GM19035 (cell line): ENCODE measurements around the gene GPR61.

Experiments used
- ATAC-seq: cut with Tn5 transposase; IDR thresholded peaks from one replicate; pipeline ENCODE4 v1.9.1; 2021; ENCODE audit not compliant: unreplicated experiment

Gene GPR61

DNA sequence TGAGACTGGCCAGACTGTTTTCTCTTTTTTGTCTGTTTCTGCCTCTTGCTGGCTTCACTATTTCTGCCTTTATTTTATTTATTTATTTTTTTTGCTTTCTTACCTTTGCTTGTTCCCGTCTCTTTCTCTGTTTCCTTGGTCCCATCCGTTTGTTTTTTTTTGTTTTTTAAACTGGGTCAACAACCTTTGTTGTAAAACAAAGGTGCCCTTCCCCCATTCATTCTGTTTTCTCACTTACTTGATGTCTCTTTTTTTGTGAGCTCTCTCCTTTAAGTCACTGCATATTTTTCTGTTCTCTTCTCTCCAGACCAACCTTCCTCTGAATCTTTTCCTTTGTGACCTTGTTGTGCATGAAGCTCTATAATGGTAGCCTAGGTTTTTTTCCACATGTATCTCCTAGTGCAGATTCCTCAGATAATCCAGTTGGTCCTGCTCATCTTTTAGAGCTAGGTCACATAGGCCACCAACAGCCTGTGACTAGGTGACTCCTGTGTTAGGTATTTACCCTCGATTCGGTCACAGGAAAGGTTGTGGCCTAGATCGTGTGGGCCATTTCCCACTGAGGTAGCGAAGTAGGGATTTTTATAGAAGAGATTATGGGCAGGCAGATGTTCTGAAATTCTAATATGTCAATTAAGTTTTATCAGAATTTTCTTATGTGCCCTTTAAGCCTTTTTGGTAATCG, 24.7 kb downstream of the GPR61 start:
- no peak for ATAC-seq

DNA sequence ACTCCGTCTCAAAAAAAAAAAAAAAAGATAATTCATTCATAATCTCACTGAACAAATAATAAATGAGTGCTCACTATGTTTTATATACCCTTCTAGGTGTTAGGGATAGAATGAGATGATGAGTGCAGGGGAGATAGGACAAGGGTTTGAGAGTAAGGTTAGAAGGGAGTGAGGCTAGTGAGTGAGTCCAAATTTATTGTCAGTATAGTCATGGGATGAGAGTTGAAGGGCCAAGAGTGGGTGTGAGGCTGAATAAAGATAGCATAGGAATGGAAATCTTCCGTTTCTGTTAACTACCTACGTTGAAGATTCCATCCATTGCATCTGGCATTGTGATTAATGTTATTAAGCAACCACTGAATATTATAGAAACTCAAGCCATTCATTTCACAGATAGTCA, 25.6 kb downstream of the GPR61 start:
- no peak for ATAC-seq

DNA sequence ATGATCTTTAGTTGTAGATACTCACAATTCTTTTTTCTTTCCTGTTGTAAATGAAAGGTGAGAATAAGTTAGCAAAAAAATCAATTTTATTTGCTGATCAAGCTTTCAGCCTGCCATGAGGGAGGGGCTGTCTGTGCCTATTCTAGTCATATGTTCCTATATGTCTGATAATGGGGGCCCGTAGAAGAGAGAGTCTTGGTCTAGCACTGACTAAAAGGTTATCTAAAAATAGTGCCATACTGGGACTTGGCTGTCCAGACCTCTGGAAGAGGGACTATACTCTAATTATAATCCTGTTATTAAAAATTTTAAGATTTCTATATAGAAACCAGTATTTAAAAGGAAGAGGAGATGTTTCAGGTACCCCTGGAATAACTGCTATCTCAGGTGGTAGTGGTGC, 27.3 kb downstream of the GPR61 start:
- ATAC-seq = no peak

DNA sequence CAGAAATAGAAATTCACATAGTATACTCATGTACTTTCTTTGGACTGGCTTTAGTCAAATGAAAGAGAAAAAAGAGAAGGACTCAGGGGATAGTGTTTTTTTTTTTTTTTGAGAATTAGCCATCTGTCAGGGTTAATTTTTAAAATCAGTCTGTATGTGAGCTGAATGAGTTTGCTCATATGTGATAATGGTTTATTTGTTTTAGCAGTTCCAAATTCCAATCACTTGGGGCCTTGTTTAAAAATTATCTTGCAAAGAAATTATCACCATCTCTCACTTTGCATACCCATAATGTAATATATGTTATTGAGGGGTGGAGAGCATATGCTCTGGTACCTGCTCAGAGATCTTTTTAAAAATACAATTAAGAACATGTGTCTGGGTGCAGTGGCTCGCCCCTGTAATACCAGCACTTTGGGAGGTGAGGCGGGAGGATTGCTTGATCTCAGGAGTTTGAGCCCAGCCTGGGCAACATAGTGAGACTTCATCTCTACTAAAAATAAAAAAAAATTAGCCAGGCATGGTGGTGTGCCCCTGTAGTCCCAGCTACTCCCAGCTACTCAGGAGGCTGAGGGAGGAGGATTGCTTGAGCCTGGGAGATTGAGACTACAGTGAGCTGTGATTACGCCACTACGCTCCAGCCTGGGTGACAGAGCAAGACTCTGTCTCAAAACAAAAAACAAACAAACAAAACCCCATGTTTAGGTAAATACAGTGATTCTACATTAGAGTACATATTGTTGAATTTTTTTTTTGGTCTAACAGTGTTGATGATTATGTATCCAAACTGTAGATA, 28.4 kb downstream of the GPR61 start:
- ATAC-seq = no peak

DNA sequence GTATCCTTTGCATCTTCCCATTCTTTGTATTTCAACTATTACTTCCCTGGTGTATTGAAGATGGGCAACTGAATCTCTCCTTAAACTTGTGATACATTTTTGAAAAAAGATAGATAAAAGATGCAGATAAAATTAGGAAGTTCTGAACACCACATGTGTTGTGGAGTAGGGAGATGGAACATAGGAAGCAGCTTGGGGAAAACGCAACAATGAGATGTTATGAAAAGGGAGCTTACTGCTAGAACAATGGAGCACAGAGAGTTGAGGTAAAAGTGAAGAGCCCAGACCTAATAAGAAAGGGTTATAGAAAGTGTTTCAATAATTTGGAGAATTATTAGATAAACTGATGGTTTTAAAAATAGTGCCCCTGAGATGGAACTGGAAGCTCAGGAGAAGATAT, 29.7 kb downstream of the GPR61 start:
- ATAC-seq = no peak

DNA sequence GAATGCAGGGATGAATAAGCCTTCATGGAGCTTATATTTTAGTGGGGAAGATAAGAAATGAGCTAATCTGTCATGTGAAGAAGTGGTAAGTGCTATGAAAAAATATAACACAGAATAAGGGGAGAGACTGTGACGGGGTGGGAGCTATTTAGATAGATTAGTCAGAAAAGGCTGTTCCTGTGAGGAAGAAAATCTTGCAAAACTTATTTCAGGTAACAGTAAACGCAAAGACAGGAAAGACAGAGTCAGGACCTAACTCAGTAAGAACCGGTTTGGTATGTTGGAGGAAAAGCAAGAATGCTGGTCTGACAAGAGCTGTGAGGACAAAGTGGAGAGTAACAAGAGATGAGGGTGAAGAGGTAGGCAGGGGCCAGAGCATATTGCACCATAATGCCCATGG, 30.7 kb downstream of the GPR61 start:
- ATAC-seq = no peak

DNA sequence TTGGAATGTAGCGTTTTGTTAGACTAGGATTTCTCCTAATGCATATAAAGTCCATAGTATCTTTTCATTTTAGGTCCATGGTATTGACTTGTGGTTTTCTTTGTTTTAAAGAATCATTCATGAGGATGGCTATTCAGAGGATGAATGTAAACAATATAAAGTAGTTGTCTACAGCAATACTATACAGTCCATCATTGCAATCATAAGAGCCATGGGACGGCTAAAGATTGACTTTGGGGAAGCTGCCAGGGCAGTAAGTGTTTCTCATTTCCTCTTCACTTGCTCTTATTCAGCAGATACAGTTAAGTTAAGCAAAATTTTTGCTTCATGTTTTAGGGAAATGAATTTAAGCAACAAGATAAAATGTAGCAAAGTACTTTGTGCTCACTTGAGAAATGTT, 34.1 kb downstream of the GPR61 start:
- no peak for ATAC-seq

DNA sequence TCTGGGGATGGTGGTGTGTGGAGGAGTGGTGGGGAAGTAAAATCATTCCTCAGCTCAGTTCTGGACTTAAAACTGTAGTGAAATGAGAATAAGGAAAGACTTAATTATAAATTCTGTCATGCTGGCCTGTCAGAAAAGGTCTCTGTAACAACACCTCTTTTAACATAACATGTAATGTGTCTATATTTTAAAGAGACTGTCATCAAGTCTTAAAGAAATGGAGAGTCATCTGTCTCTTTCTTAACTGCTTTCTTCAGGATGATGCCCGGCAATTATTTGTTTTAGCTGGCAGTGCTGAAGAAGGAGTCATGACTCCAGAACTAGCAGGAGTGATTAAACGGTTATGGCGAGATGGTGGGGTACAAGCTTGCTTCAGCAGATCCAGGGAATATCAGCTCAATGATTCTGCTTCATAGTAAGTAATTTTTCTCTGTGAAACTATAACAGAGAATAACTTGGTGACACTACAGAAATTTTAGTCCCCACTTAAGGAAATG, 39.3 kb downstream of the GPR61 start:
- no peak for ATAC-seq

DNA sequence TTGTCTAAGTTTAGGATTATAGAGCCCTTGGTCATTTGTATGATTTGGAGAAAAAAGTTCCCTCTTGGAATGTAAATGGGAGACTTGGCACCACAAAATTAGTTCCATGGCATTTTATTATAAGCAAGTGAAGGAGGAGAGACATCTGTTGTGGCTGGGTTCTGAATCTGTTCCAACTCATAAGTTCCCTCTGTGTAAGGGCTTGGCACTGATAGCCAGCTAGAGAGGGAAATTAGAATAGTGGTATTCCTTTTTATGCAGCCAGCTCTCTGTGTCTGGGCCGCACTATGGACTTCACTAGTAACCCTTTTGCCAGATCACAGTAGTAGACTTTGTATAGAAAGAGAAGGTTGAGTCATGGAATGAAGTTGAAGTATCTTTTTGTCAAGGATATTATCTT, 39.8 kb downstream of the GPR61 start:
- no peak for ATAC-seq

DNA sequence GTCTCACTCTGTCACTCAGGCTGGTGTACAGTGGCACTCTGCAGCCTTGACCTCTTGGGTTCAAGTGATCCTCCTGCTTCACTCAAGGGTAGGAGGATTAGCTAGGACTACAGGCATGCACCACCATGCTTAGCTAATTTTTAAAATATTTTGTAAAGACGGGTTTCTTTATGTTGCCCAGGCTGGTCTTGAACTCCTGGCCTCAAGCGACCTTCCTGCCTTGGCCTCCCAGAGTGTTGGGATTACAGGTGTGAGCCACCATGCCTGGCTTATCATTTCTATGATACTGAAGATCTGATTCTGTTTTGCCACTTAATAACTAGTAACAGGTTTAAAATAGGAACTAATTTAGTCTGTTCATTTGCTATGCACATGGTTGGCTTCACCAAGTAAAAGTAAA, 42.3 kb downstream of the GPR61 start:
- no peak for ATAC-seq

DNA sequence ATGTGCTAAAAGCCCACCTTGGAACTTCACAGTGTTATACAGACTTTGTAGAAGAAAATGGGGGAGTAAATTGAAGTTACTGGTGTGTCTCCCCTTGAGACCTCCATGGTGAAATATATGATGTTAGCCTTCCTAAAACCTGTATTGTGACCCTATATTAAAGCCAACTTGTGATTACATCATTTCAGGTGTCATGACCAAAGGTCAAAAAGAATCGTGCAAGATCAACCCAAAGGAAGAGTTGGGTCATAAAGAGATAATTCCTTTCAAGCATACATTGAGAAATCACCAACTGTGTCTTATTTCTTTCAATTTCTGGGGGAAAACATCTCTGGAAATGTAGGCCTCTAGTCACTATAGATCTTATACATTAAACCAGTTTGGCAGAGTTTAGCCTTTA, 45.1 kb downstream of the GPR61 start:
- ATAC-seq = no peak

DNA sequence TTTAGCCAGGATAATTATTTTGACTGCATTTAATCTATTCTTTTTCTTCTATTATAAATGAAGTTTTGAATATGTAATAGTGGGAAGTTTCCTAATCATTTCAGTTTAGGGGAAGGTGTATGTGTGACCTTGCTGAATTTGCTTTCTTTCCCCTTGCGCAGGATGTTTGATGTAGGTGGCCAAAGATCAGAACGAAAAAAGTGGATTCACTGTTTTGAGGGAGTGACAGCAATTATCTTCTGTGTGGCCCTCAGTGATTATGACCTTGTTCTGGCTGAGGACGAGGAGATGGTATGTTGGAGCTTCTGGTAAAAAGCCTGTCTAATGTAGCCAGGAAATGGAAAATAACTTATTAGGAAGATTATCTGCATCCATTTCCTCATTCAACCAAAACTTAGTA, 46.4 kb downstream of the GPR61 start:
- no peak for ATAC-seq

DNA sequence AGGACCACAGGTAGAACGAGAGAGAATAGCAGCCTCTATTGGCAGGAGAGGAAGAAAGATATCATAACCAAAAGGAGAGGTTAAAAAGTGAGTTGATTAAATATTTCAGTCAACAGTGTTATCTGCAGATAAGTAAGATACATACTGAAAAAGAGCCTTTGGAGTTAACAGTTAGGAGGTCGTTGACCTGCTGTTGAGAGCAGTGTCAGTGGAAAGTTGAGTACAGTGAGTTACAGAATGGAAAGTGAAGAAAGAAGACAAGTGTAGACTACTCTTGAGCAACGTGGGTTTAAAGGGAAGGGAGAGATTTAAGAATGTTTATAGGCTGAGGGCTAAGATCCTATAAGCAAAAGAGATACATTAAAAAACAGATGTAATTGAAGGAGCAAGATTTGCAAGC, 49.5 kb downstream of the GPR61 start:
- no peak for ATAC-seq

DNA sequence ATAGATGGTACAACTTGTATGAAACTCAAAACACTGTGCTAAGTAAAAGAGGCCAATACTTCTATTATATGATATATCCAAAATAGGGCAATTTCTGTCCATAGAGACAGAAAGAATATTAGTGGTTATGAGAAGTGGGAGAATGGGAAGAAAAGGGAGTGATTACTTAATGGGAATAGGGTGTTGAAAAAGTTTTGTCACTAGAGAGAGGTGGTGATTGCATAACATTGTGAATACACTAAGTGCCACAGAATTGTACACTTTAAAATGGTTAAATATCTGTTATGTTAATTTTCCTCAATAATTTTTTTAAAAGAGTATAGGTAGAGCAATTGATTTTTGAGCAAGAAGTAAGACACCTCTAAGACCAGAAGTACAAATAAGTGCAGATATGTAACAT, 50.0 kb downstream of the GPR61 start:
- ATAC-seq = no peak

DNA sequence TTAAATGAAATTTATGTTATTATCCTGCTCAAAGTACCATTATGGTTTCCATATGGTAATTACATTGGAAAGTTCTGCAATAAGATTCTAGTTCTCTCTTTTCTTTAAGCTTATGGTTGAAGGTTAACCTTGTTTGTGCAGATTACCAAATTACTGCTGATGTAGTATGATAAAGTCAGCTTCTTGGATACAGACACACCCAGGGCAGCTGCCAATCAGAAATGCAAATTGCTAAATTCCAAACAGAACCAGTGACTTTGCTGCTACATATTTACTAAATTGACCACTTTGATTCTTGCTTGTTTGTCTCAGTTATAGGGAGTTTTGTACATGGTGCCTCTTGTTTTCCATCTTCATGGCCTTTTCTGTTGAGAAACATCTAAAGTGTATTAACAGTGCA, 53.2 kb downstream of the GPR61 start:
- ATAC-seq = no peak

DNA sequence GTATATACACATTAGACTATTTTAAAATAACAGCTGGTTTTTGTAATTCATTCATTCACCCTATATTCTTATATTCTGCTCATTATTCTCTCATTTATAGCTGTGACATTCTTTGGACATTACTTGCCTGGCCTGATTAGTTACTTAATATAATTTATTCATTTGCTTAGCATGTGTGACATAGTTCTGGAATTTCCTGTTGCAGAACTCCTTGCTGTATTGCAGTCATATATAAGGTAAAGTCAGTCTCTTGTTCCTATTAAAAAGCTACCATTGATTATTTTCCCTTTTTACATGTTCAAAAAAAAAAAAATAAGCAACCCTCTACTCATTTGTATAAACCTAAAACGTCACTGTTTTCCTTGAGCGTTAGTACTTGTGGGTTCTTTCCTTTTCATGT, 55.9 kb downstream of the GPR61 start:
- ATAC-seq = no peak
